HG02970 (cell line): ENCODE data around the gene SMIM35.

Source experiments
- ATAC-seq: cut with Tn5 transposase; IDR thresholded peaks from one replicate; pipeline ENCODE4 v1.9.1; 2021; ENCODE audit warnings: mild to moderate bottlenecking, moderate library complexity, moderate number of reproducible peaks; ENCODE audit not compliant: unreplicated experiment, low FRiP score

SMIM35 gene

DNA sequence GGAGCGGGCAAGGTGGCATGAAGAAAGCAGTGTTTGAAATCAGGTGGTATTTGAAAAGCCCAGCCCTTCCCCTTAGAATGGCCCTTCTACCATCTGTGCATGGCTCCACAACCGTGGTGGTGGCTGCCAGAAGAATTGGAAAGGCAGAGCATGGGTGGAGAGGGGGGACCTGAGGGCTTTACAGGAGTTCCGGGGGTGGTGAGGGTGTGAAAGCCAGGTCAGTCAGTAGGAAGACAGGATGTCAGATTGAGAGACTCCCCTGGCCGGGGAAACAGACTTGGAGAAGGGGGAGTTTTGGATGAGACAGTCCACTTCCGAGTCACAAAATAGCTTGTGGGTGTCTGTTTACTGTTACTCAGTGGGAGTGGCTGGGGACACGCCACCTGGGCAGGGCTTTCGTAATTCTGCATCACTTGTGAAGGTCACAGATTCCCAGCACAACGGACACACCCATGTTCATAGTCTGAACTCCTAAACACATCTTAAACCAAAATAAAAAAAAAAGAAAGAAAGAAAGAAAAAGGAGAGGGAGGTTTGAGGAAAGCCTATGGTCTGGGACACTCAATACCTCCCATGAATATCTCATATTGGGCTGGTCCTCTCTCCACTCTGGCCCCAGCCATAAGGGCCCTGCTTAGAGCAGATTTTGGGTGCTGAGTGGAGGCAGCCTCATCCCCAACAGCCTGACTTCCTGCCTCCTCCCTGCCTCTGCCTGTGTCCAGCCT is 24.4 kb upstream of the SMIM35 start:
- ATAC-seq = no peak

GRCh38 chr11:118109231-118109630 is 22.5 kb upstream of the SMIM35 start:
- no peak for ATAC-seq

DNA sequence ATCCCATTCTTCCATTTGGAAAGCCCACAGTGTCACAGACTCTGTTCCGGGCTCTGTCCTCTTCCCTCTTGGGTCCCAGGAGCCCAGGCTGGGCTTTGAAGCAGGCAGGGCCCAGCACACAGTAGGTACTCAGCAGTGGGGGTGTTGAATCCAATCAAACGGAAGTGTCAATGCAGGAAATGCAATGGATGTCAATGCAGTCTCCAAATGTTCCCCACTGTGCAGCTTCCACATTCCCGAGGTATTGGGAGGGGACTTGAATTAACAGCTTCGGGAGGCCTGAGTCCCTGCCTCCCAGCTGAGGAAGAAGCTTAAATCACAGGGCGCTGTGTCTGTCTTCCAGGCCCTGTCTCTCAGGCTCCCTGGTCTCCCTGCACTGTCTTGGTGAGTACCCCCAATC is 21.8 kb upstream of the SMIM35 start:
- ATAC-seq = no peak

DNA sequence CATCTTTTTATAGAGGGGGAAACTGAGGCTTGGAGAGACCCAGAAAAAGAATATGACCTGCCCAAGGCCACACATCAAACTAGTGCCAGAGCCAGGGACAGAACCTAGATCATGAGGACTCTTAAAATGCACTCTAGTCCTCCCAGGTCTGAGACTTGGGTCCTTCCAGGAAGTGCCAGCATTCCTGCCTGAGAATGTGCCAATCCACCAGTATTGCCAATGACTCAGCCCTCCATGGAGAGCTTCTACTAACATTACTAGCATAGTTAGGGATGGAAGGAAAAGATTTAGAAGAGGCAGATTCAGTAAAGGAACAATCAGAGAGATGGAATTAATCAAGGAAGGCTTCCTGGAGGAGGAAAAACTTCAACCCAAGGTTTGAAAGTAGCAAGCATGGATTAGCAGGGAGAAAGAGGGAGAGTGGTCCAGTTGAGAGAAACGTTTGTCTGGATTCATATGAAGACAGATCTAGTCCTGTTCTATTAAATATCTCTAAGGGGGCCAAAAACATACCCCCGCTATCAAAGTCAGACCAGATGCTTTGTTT is 20.1 kb upstream of the SMIM35 start:
- ATAC-seq = no peak

GRCh38 chr11:118105657-118106305 is 19.0 kb upstream of the SMIM35 start:
- ATAC-seq = no peak

- no peak for ATAC-seq
These were observed 17.7 kb upstream of the SMIM35 start for GRCh38 chr11:118104491-118104890.

DNA sequence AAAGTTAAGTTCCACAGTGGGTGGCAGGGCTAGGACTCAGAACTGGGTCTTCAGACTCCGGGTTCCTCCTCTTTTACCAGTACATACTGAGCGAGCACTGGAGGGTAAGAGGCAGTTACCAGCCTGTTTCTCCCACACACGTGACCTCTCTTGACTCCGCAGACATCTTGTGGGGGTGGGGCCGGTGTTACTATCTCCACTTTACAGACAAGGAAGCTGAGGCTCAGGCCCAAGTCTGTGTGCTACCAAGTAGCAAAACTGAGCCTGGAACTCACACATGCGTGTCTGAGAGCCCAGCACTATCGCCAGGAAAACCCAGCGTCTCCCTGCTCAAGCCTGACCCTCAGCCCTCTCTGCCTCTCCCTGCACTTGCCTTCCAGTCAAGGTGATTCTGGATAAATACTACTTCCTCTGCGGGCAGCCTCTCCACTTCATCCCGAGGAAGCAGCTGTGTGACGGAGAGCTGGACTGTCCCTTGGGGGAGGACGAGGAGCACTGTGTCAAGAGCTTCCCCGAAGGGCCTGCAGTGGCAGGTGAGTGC is 16.0 kb upstream of the SMIM35 start:
- no peak for ATAC-seq

DNA sequence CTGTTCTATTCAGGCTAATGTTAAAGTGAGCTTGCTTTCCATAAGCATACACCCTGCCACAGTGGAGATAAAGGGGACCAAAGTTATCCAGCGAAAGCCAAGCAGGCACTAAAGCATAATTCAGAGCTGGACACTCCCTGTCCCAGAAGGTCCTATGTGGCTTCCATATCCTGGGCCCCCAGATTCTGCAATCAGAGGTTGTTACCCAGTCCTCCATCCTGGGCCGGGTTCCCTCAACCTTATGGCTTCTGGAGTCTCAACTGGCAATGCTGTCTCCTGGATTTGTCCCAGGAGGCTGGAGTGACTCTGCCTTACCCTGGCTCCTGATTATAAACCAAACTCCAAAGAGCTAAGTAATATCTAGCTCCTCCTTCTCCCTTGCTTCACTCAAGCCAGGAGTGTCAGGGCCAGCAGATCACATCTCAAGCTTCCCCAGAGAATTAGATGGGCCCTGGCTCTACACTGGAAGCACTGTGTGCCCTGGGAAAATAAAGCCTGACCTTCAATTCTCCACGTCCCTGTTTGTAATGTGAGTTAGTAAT is 14.0 kb upstream of the SMIM35 start:
- ATAC-seq = no peak

DNA sequence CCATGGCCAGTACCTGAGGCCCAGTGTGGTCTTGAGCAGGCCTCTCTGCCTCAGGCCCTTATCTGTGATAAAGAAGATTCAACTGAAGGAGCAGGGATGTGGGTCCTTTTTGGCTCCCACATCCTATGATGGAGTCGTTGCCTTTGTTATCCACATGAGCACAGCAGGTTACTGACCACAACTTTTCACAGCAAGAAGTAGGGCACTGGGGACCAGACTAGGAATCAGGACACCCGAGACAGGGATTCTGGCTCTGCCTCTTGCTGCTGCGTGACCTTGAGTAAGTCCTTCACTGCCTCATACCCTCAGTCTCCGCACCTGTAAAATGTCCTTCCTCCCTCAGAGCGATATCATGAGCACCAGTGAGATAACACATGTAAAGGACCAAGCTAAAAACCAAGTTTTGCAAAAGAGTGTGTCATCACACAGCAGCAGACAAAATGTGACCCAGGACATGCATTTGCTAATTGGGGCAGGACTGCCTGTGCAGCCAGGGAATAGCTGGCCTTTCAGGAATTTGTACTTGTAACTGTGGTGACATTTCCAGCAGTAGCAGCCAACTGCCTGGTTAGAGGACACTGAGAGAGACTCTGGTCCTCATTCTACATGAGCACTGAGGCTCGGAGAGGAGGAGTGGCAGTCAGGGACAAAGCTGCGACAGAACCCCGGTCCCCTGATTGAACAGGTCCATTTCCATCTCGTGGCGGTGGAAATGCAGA is 13.2 kb upstream of the SMIM35 start:
- no peak for ATAC-seq

DNA sequence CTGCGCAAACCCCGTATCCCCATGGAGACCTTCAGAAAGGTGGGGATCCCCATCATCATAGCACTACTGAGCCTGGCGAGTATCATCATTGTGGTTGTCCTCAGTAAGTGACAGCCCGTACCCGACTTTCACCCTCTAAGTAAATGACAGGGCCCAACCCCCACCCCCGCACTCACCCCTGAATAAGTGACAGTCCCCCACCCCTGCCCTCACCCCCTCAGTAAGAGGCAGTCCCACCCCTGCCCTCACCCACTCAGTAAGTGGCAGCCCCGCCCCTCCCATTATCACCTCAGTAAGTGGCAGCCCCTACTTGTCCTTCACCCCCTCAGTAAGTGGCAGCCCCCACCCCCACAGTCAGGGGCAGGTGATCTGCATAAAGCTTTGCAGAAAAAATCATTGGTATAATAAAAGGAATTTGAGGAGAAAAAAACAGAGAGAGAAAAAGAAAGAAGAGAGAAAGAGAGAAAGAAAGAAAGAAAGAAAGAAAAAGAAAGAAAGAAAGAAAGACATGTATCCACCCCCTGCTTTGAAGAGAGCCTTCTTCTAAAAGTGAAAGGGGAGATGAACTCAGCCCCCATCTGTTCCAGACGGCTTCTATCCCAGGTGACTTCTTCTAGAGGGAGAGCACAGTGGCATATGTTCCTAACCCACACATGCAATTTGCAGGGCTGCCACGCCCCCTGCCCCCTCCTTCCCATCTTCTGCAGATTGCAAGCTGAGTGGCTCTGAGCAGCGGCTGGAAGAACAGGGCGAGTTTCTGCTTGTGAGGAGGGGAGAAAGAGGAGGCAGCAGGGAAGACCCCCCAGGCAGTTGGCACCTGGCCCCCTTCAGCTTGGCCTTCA is 12.5 kb upstream of the SMIM35 start:
- ATAC-seq = no peak

DNA sequence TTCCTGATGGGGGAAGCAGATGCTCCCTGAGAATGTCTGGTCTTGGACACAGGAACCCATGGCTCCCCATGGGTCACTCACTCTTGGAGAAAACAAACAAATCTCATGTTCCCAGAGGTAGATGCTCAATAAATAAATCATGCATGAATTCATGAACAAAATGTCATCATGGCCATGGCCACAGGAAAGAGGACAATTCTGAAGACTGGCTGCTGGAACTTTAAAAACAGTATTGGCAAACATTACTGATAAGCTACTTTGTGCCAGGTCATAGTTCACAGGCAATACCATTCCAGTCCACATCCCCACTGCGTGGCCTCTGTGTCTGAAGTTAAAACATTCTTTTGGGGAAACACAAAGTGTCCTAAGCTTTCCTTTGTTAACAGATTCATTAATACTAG is 9.2 kb upstream of the SMIM35 start:
- no peak for ATAC-seq

DNA sequence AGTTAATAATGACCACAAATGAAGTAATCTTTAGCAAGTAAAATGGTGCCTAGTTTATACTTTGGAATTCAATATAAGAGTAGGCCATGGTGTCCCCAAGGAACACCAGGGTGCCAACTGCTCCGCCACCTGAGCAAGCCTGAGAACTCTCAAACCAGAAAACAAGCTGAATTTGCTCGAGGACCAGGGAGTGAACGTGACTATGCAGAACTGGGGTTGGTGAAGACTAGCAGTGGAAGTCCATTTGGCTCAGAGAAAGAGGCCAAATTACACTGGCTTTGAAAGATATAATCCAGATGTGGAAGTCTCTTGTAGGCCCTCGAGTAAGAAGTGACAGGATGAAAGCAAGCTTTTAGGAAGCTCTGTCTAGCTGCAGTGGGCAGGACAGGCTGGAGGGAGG is 8.7 kb upstream of the SMIM35 start:
- no peak for ATAC-seq

DNA sequence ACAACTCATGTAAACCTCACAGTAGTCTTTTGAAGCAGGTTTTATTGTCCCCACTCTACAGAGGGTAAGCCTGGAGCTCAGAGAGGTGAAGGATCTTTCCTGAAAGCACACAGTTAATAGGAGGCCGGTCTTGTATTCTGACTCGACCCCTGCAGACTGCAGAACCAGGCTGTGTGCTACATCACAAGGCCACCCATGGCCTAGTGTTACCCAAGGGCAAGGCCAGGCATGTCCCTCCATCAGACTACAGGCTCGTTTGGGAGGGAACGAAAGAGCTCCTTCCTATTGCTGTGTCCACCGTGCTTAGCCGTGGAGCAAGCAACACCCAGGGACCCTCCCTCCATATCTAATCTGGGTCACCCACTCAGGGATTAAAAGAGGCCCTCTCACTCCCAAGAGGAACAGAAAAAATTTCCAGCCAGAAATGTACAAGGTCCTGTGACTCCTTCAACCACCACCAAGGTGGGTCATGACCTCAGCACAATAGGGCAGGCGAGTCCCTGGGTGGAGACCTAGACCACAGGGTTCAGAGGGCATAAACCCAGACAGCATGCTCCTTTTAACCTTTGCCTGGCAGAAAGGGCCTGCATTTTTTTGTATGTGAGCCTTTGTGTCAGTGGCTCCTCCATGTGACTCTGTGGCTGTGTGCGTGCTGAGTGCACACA is 6.3 kb upstream of the SMIM35 start:
- ATAC-seq = no peak

DNA sequence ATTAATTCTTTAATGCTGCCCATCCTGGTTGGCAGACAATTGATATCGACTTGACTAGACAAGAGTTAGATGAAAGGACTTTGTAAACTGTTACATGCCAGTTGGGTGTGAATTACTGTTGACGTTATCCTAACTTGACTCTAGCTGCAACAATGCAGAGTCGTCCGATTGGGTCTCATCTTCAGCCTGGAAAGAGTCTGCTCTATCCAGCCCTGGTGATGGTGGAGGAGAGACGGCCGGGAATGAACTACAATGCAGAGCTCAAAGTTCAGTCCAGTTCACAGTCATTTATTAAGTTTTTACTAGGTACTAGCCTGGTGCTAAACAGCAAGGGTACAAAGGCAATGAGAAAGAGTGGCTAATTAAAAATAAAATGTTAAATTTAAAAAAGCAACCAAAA is 4.9 kb upstream of the SMIM35 start:
- no peak for ATAC-seq

DNA sequence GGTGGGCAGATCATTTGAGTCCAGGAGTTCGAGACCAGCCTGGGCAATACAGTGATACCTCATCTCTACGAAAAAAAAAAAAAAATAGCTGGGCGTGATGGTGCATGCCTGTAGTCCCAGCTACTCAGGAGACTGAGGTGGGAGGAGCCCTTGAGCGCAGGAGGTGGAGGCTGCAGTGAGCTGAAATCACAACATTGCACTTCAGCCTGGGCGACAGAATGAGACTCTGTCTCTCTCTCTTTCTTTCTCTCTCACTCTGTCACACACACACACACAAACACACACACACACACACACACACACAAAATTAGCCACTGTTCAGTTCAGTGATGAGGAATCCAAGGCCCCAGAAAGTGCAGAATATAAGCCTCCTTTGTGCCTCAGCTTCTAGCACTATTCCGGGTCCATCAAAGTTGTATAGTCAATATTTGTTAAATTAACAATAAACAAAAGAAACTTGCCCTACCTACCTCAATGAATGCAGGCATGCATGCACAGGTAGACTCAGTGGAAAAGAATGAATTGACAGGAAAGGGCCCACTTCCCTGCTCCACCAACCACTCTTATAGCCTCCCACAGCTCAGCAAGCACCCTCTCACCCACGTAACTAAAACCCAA is 3.9 kb upstream of the SMIM35 start:
- no peak for ATAC-seq

- no peak for ATAC-seq
These were observed 1.8 kb upstream of the SMIM35 start for GRCh38 chr11:118088531-118088930.

- ATAC-seq = no peak
These were observed 1.2 kb upstream of the SMIM35 start for GRCh38 chr11:118087931-118088330.

- no peak for ATAC-seq
These were observed 2.1 kb downstream of the SMIM35 start for GRCh38 chr11:118084656-118085055.

DNA sequence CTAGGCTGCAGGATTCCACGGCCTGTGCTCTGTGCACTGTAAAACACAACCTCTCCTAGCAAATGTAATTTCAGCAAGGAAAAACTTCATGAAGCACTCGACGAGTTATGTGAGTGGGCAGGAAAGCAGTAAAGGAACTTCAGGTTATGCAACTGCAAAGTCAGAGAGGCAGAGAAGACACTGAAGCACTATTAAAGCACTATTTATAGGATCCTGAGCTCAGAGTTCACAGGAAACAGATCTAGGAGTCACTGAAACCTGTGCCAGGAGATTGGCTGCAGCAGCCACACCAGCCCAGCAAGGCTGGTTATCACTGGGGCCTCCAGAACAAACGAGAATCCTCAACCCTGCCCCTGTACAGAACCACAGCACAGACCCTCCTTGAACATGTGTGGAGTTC is 2.5 kb downstream of the SMIM35 start:
- ATAC-seq = no peak
